Activated CD8-positive, alpha-beta memory T cell treated with anti-CD3 and anti-CD28 coated beads for 48 hours (primary cell): ENCODE results near the gene ENOX2.
"Not testable (repeated sequence)": the region's sequence is repeated elsewhere in the genome, so short reads cannot be mapped to it uniquely, and the experiment has no call there.

Source experiments
- DNase-seq, 3 experiments: peaks; one replicate each; pipeline ENCODE4 v3.0.0-alpha.2; 2020; ENCODE audit warnings: low read depth in 2 of 3, low spot score in 2 of 3

ENOX2 gene

GRCh38 chrX:130758072-130758471 lies 144.9 kb downstream of the ENOX2 start:
- no peak for DNase-seq

- DNase-seq: no peak
These were observed 146.8 kb downstream of the ENOX2 start for GRCh38 chrX:130756233-130756632.

- DNase-seq: no peak
These were observed 148.7 kb downstream of the ENOX2 start for GRCh38 chrX:130754353-130754752.

- DNase-seq: no peak
These were observed 156.2 kb downstream of the ENOX2 start for GRCh38 chrX:130746709-130747342.

- no peak for DNase-seq
These were observed 156.9 kb downstream of the ENOX2 start for GRCh38 chrX:130746077-130746476.

GRCh38 chrX:130741584-130741983 lies 161.4 kb downstream of the ENOX2 start:
- DNase-seq: no peak

GRCh38 chrX:130741151-130741550 lies 161.9 kb downstream of the ENOX2 start:
- no peak for DNase-seq

GRCh38 chrX:130738638-130739195 lies 164.3 kb downstream of the ENOX2 start:
- DNase-seq: no peak

GRCh38 chrX:130734713-130735112 lies 168.3 kb downstream of the ENOX2 start:
- DNase-seq: no peak

GRCh38 chrX:130728208-130728607 lies 174.8 kb downstream of the ENOX2 start:
- DNase-seq: no peak

- no peak for DNase-seq
These were observed 176.3 kb downstream of the ENOX2 start for GRCh38 chrX:130726661-130727060.

GRCh38 chrX:130725519-130725918 lies 177.5 kb downstream of the ENOX2 start:
- no peak for DNase-seq

GRCh38 chrX:130719413-130719812 lies 183.6 kb downstream of the ENOX2 start:
- DNase-seq: no peak

- no peak for DNase-seq
These were observed 184.9 kb downstream of the ENOX2 start for GRCh38 chrX:130718137-130718536.

GRCh38 chrX:130716781-130717413 lies 186.1 kb downstream of the ENOX2 start:
- DNase-seq: no peak

- no peak for DNase-seq
These were observed 186.7 kb downstream of the ENOX2 start for GRCh38 chrX:130716346-130716745.

GRCh38 chrX:130715299-130715698 lies 187.7 kb downstream of the ENOX2 start:
- no peak for DNase-seq

GRCh38 chrX:130714665-130715064 lies 188.3 kb downstream of the ENOX2 start:
- DNase-seq: no peak

GRCh38 chrX:130714135-130714534 lies 188.9 kb downstream of the ENOX2 start:
- no peak for DNase-seq

- DNase-seq: not testable (repeated sequence)
These were observed 193.8 kb downstream of the ENOX2 start for GRCh38 chrX:130709178-130709577.

GRCh38 chrX:130705591-130705990 lies 197.4 kb downstream of the ENOX2 start:
- DNase-seq: no peak
